Vagina (tissue), 2 donors: ENCODE data around the gene TSPAN14. TPM values are rescaled to one million over a fixed set of nuclear protein-coding genes. Genes with fewer than 3 reads are reported as not detected.
A peak's percentile ranks its signal among the peaks of the same experiment; 100 is the strongest.
"Not testable (repeated sequence)": the region's sequence is repeated elsewhere in the genome, so short reads cannot be mapped to it uniquely, and the experiment has no call there.

Source experiments
- DNase-seq, 2 donors: peaks; one replicate each; pipeline ENCODE4 v3.0.0-alpha.2; 2017; ENCODE audit errors: extremely low spot score in 2 of 2
- H3K27ac ChIP-seq: fragments of 200-600 bp; sonication (generic); one replicate; pipeline ENCODE4 v1.5.1; 2019
- H3K27me3 ChIP-seq: fragments of 200-600 bp; sonication (generic); one replicate; pipeline ENCODE4 v1.5.1; 2019
- H3K36me3 ChIP-seq, 2 donors: fragments of 200-600 bp; sonication (generic); one replicate each; pipeline ENCODE4 v1.5.1; 2017 to 2019
- H3K4me1 ChIP-seq: fragments of 200-600 bp; sonication (generic); one replicate; pipeline ENCODE4 v1.5.1; 2019
- H3K4me3 ChIP-seq, 2 donors: fragments of 200-600 bp; sonication (generic); 1 replicate in 1 of 2; 2 replicates in 1 of 2; pipeline ENCODE4 v1.5.1; 2016 to 2019
- H3K9me3 ChIP-seq: fragments of 200-600 bp; sonication (generic); one replicate; pipeline ENCODE4 v1.5.1; 2019
- POLR2A ChIP-seq, 2 donors: fragments of 450-650 bp; IDR thresholded peaks; one replicate each; pipeline ENCODE4 v1.6.1; 2017; ENCODE audit warnings: antibody characterized with exemption in 2 of 2, mild to moderate bottlenecking in 2 of 2, moderate library complexity in 2 of 2
- POLR2AphosphoS5 ChIP-seq, 2 donors: sonication (generic); formaldehyde crosslinking; IDR thresholded peaks; one replicate each; pipeline ENCODE4 v1.9.0; 2017; ENCODE audit warnings: antibody characterized with exemption in 2 of 2, mild to moderate bottlenecking in 2 of 2, low read depth in 1 of 2; ENCODE audit not compliant: insufficient read depth in 1 of 2
- intact Hi-C: fragments of 100-400 bp; cut with DNase I; formaldehyde crosslinking; loops from one replicate; pipeline ENCODE4 v1.15.1; 2023
- total RNA-seq: library from RNA; depleted of rRNA; stranded (reverse); fragments of >200 nt; gene quantifications from one replicate; pipeline ENCODE4 v1.2.3, GENCODE V29; 2016
- TF ChIP-seq, protein P1 (sequence below), 3 experiments: fragments of 450-650 bp in 2 of 3; fragments of 200-600 bp in 1 of 3; sonication (generic) in 1 of 3; IDR thresholded peaks; one replicate each; pipeline ENCODE4 v1.5.1; 2017 to 2019; ENCODE audit warnings: antibody characterized with exemption in 3 of 3, mild to moderate bottlenecking in 2 of 3, moderate library complexity in 2 of 3

Gene TSPAN14
- total RNA-seq, 1 donor from 2014 or later: 98.0 TPM

DNA sequence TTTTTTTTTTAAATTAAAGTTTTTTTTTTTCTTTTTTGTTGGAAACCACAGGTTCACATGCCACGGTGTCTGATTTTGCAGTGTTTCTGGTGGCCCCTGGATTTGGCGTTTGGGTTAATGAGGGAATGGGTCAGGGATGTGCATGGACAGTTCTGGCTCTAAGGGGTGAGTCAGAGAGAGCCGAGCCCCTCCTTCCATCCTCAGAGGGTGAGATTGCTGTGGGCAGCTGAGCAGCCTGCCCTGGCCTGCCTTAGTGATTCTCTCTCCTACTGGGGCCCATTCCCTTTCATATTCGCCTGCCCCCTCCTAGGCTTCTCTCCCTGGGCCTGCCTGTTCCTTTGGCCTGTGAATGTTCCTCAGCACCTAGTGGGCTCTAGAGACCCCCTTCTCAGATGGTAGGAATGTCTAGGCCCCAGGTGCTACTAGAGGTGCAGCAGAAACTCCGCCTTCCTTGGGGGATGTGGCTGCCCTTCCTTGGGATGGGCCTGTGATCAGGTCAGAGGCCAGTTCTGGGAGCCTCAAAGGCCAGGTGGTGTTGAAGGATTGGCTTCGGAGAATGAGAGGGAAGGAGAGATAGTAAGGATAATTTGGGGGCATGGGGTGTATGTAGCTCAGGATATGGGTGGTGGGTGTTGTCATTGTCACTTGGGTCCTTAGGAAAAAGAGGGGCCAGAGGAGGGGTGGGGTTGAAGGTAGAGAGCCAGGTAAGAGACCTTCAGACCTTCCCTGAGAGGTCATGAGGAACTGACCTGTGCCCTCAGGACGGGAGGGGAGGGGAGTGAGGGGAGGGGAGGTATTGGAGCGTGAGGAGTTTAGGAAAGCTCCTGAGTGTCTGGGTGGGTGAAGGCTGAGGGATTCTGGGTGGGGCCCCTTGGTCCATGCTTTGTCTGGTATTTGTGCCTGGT is 19.8 kb downstream of the TSPAN14 start:
- H3K36me3 ChIP-seq: peaks cover 0 to 18% of the 10 kb centered on the region in 2 donors
- H3K4me3 ChIP-seq: no peak overlapping the region
- no peaks in the 10 kb centered on the region for H3K9me3 ChIP-seq
- H3K4me1 ChIP-seq: peaks cover 88% of the 10 kb centered on the region
- intact Hi-C loops: no loop called here
- peak overlapping the region; percentile 89 for H3K27ac ChIP-seq
- no peak for DNase-seq
- H3K27me3 ChIP-seq: no peaks in the 10 kb centered on the region
- no peak for TF ChIP-seq POLR2AphosphoS5 (IDR thresholded peaks at IDR 0.05; ENCODE audit: insufficient read depth in 1 of 2, low read depth in 1 of 2)
- no peak for TF ChIP-seq POLR2A (IDR thresholded peaks at IDR 0.05)
- TF ChIP-seq, protein P1, sequence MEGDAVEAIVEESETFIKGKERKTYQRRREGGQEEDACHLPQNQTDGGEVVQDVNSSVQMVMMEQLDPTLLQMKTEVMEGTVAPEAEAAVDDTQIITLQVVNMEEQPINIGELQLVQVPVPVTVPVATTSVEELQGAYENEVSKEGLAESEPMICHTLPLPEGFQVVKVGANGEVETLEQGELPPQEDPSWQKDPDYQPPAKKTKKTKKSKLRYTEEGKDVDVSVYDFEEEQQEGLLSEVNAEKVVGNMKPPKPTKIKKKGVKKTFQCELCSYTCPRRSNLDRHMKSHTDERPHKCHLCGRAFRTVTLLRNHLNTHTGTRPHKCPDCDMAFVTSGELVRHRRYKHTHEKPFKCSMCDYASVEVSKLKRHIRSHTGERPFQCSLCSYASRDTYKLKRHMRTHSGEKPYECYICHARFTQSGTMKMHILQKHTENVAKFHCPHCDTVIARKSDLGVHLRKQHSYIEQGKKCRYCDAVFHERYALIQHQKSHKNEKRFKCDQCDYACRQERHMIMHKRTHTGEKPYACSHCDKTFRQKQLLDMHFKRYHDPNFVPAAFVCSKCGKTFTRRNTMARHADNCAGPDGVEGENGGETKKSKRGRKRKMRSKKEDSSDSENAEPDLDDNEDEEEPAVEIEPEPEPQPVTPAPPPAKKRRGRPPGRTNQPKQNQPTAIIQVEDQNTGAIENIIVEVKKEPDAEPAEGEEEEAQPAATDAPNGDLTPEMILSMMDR (IDR thresholded peaks at IDR 0.05): no peak

- no peak for TF ChIP-seq POLR2A (IDR thresholded peaks at IDR 0.05)
- TF ChIP-seq, protein P1 (IDR thresholded peaks at IDR 0.05): no peak
- TF ChIP-seq POLR2AphosphoS5 (IDR thresholded peaks at IDR 0.05; ENCODE audit: insufficient read depth in 1 of 2, low read depth in 1 of 2): no peak
- H3K36me3 ChIP-seq: peaks cover 0 to 18% of the 10 kb centered on the region in 2 donors
- H3K9me3 ChIP-seq: no peaks in the 10 kb centered on the region
- H3K27ac ChIP-seq: peak overlapping the region; percentile 89
- no peak for DNase-seq
- H3K4me3 ChIP-seq: no peak overlapping the region
- H3K4me1 ChIP-seq: peaks cover 82% of the 10 kb centered on the region
- intact Hi-C loops: no loop called here
- H3K27me3 ChIP-seq: no peaks in the 10 kb centered on the region
These were observed 20.4 kb downstream of the TSPAN14 start for GRCh38 chr10:80474597-80474910.

GRCh38 chr10:80474941-80475340 is 20.8 kb downstream of the TSPAN14 start:
- Histone ChIP-seq H3K27me3 (no peaks in the 10 kb centered on the region), H3K4me3 (no peak overlapping the region), H3K4me1 (peaks cover 78% of the 10 kb centered on the region), H3K9me3 (no peaks in the 10 kb centered on the region), H3K36me3 (peaks cover 0 to 18% of the 10 kb centered on the region in 2 donors), H3K27ac (peak overlapping the region; percentile 89)
- no peak for DNase-seq
- intact Hi-C loops: no loop called here
- no peak for TF ChIP-seq POLR2A (IDR thresholded peaks at IDR 0.05)
- no peak for TF ChIP-seq POLR2AphosphoS5 (IDR thresholded peaks at IDR 0.05; ENCODE audit: insufficient read depth in 1 of 2, low read depth in 1 of 2)
- TF ChIP-seq, protein P1 (IDR thresholded peaks at IDR 0.05): no peak

- intact Hi-C loops, H3K27me3 ChIP-seq, H3K4me3 ChIP-seq, DNase-seq, H3K9me3 ChIP-seq: not testable (repeated sequence)
- Histone ChIP-seq H3K4me1 (peaks cover 71% of the 10 kb centered on the region), H3K27ac (peak overlapping the region; percentile 89), H3K36me3 (peaks cover 0 to 15% of the 10 kb centered on the region in 2 donors)
These were observed 21.5 kb downstream of the TSPAN14 start for GRCh38 chr10:80475641-80476040.

DNA sequence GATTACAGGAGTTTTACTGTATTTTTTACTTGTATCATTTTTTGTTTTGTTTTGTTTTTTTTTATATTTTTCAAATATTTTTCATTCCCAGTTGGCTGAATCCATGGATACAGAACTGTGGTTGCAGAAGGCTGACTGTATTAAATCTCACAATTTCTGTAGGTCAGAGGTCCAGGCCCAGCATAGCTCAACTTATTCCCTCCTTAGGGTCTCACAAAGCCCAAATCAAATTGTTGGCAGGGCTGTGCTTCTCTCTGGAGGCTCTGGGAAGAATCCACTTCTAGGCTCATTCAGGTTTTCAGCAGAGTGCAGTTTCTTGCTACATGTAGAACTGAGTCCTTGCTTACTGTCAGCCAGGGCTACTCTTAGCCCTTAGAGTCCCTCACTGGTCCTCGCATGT is 22.6 kb downstream of the TSPAN14 start:
- no peak overlapping the region for H3K4me3 ChIP-seq
- peaks cover 61% of the 10 kb centered on the region for H3K4me1 ChIP-seq
- no peak overlapping the region for H3K27ac ChIP-seq
- H3K36me3 ChIP-seq: peaks cover 0 to 8% of the 10 kb centered on the region in 2 donors
- no peak for TF ChIP-seq POLR2AphosphoS5 (IDR thresholded peaks at IDR 0.05; ENCODE audit: insufficient read depth in 1 of 2, low read depth in 1 of 2)
- TF ChIP-seq, protein P1 (IDR thresholded peaks at IDR 0.05): no peak
- TF ChIP-seq POLR2A (IDR thresholded peaks at IDR 0.05): no peak
- intact Hi-C loops: no loop called here
- H3K27me3 ChIP-seq: no peaks in the 10 kb centered on the region
- H3K9me3 ChIP-seq: no peaks in the 10 kb centered on the region
- DNase-seq: no peak
